C4-2B (cell line): ENCODE data around the gene ZNF76.
A peak's percentile ranks its signal among the peaks of the same experiment; 100 is the strongest.

ENCODE experiments used
- H3K27ac ChIP-seq: fragments of 450-650 bp; 2 replicates; pipeline ENCODE4 v1.5.1; 2017
- ZFX ChIP-seq: fragments of 450-650 bp; IDR thresholded peaks from 2 replicates; pipeline ENCODE4 v1.6.1; 2017
- TF ChIP-seq, protein P1 (sequence below): fragments of 450-650 bp; conservative IDR thresholded peaks from 2 replicates; pipeline ENCODE4 v1.5.1; 2017; ENCODE audit warnings: mild to moderate bottlenecking

The ZNF76 gene

DNA sequence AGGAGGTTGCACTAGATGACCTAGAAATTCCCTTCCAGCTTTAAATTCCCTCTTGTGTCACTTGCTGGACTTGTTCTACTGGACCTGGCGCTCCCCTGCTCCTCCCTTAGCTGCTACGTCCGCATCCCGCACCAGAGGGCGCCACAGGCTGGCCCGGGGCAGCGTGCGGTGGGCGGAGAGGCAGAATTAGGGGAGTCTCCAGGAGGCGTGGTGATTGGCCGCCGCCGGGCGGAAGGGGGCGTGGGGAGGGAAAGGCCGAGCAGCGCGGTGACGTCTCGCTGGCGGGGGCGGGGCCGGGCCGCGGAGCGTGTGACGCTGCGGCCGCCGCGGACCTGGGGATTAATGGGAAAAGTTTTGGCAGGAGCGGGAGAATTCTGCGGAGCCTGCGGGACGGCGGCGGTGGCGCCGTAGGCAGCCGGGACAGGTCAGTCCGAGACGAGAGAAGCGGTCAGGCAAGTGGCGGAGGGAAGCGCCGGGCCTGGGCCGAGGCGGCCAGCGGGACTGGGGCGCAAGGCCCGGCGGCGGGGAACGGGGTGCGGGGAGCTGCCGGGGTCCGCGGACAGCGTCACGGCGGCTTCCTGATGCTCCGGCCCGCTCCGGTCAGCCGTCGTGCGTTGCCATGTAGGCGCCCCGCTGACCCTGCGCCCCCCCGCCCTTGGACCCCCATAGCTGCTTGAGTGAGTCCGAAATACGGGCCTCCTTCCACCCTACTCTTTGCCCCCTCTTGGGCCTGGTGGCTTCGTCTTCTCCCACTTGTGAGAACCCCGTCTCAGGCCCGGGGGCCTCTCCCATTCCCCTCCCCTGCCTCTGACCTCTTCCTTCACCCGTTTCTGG lies 82.9 kb downstream of the ZNF76 start, which contains the start of gene PPARD:
TSS of gene PPARD (plus strand) at position 301 of the 834 bp plus-strand sequence. CDS start 68,530 bp downstream, outside the sequence.
- peak within 1 kb of the TSS; percentile 69 for H3K27ac ChIP-seq
- TF ChIP-seq ZFX: peak; percentile 56; the same call in 1 of the 2 replicates
- TF ChIP-seq, protein P1, sequence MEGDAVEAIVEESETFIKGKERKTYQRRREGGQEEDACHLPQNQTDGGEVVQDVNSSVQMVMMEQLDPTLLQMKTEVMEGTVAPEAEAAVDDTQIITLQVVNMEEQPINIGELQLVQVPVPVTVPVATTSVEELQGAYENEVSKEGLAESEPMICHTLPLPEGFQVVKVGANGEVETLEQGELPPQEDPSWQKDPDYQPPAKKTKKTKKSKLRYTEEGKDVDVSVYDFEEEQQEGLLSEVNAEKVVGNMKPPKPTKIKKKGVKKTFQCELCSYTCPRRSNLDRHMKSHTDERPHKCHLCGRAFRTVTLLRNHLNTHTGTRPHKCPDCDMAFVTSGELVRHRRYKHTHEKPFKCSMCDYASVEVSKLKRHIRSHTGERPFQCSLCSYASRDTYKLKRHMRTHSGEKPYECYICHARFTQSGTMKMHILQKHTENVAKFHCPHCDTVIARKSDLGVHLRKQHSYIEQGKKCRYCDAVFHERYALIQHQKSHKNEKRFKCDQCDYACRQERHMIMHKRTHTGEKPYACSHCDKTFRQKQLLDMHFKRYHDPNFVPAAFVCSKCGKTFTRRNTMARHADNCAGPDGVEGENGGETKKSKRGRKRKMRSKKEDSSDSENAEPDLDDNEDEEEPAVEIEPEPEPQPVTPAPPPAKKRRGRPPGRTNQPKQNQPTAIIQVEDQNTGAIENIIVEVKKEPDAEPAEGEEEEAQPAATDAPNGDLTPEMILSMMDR: peak; percentile 99

DNA sequence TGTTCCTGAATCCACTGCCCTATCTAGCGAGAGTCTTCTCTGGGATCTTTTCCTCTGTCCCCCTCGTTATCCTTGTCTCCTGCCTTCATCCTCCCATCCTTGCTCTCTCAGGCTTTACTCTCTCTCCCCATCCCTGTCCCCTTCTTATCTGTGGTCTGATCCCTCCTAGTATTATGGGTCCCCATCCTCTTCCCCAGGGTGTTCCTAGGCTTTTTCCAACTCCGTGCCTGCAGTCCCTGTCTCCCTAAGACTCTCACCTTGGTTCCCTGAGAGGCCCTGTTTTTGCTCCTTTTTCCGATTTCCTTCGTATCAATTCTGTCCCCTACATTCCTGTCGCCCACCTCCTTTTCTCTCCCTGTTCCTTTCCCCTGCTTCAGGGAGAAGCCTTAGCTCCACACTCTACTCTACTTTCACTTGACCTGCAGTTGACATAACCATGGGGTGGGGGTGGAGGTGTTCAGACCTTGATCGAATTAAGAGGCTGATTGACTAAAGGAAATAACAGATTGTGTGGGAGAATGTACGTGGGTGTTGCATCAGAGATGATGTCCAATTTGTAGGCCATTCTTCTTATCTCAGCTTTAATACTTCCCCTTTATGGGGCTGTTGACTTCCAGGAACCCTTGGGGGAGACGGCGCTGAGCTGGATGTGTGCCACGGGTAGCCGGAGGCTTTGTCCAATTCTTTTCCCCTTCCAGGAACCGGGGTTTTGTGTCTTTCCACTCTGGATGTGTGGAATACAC lies 83.7 kb downstream of the ZNF76 start:
- H3K27ac ChIP-seq: peak overlapping the region; percentile 69
- TF ChIP-seq, protein P1: no peak
- TF ChIP-seq ZFX: no peak

DNA sequence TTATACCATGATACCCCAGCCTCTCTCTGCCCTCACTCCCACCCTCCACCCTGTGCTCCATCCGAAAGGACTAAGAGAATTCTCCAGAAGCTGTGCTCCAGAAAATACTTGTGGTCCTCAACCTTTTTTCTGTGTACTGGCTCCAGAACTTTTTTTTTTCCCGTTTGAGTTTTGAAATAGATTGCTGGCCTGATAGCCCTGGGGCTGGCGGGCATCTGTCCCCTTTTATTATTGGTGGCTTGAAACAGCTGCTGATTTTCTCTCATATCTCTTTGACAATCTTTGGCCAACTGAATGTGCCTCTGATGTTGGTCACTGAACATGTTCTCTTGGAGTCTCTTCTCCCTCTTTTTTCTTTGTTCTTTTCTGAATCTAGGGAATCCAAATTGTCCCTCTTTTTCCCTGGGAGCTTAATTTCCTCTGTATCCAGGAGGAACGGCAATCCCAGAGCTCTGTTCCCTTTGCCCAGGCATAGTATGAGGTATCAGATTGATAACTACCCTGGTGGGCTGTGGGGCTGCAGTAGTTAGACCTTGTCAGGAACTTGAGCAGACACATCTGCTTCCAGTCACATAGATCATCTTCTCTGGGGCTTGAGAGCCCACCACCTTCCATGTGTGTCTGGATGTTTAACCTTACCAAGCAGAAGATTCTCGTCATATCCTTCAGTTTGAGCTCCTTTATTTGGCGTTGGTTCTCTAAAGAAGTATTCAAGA lies 84.5 kb downstream of the ZNF76 start:
- H3K27ac ChIP-seq: peak overlapping the region; percentile 69
- TF ChIP-seq, protein P1: no peak
- TF ChIP-seq ZFX: no peak
